Activated T-helper 1 cell treated with Interleukin-2 at 50 U/mL for 16 hours (primary cell): ENCODE measurements around the gene LRRC37B.
"Not testable (repeated sequence)": the region's sequence is repeated elsewhere in the genome, so short reads cannot be mapped to it uniquely, and the experiment has no call there.

Experiments used
- DNase-seq: peaks from one replicate; pipeline ENCODE4 v3.0.0-alpha.2; 2020; ENCODE audit warnings: low read depth

Gene LRRC37B

GRCh38 chr17:32041306-32041875 lies 34.2 kb downstream of the LRRC37B start:
- DNase-seq: not testable (repeated sequence)

GRCh38 chr17:32042266-32042665 lies 35.1 kb downstream of the LRRC37B start:
- not testable (repeated sequence) for DNase-seq

- not testable (repeated sequence) for DNase-seq
Measured at GRCh38 chr17:32045611-32046010, 38.4 kb downstream of the LRRC37B start.

GRCh38 chr17:32047663-32048062 lies 40.5 kb downstream of the LRRC37B start:
- DNase-seq: not testable (repeated sequence)

GRCh38 chr17:32054985-32055384 lies 47.8 kb downstream of the LRRC37B start:
- DNase-seq: not testable (repeated sequence)

- DNase-seq: not testable (repeated sequence)
Measured at GRCh38 chr17:32055425-32055824, 48.2 kb downstream of the LRRC37B start.

GRCh38 chr17:32056500-32056899 lies 49.3 kb downstream of the LRRC37B start:
- not testable (repeated sequence) for DNase-seq

- DNase-seq: not testable (repeated sequence)
Measured at GRCh38 chr17:32057460-32058105, 50.4 kb downstream of the LRRC37B start.

GRCh38 chr17:32060695-32061094 lies 53.5 kb downstream of the LRRC37B start:
- DNase-seq: not testable (repeated sequence)

- DNase-seq: not testable (repeated sequence)
Measured at GRCh38 chr17:32061840-32062239, 54.7 kb downstream of the LRRC37B start.

GRCh38 chr17:32064091-32064490 lies 56.9 kb downstream of the LRRC37B start:
- not testable (repeated sequence) for DNase-seq

GRCh38 chr17:32066123-32066680 lies 59.0 kb downstream of the LRRC37B start:
- DNase-seq: not testable (repeated sequence)

- peak; percentile 41 for DNase-seq
Measured at GRCh38 chr17:32066863-32067642, 59.9 kb downstream of the LRRC37B start.

GRCh38 chr17:32069067-32069466 lies 61.9 kb downstream of the LRRC37B start:
- not testable (repeated sequence) for DNase-seq

- not testable (repeated sequence) for DNase-seq
Measured at GRCh38 chr17:32071961-32072360, 64.8 kb downstream of the LRRC37B start.

- not testable (repeated sequence) for DNase-seq
Measured at GRCh38 chr17:32073131-32073530, 65.9 kb downstream of the LRRC37B start.

GRCh38 chr17:32079753-32080152 lies 72.6 kb downstream of the LRRC37B start:
- DNase-seq: peak; percentile 50

- not testable (repeated sequence) for DNase-seq
Measured at GRCh38 chr17:32083550-32083979, 76.4 kb downstream of the LRRC37B start.

- DNase-seq: not testable (repeated sequence)
Measured at GRCh38 chr17:32084003-32084941, 77.1 kb downstream of the LRRC37B start.

GRCh38 chr17:32084942-32085829 lies 78.0 kb downstream of the LRRC37B start:
- not testable (repeated sequence) for DNase-seq
